ENCODE results near the gene PRR33. TPM values are rescaled to one million over a fixed set of nuclear protein-coding genes. Genes with fewer than 3 reads are reported as not detected.

Gene PRR33
- total and polyA plus RNA-seq, 10 of the 15 experiments (the other 5 are each of a cell fraction or from before 2014, with no cell fraction given), result 0.02 to 1.0 (median 0.38) TPM; not detected in 6

GRCh38 chr11:1846453-1846932 is 45.2 kb downstream of the PRR33 start (continued):
- TF ChIP-seq REST (IDR thresholded peaks at IDR 0.05; ENCODE audit: low read depth, low read length) (no peak), PAX5 (IDR thresholded peaks at IDR 0.05; ENCODE audit: borderline replicate concordance, low read depth, low read length) (no peak), NFIC (IDR thresholded peaks at IDR 0.05; ENCODE audit: low read depth, low read length) (no peak), E2F8 (IDR thresholded peaks at IDR 0.05; ENCODE audit: low read depth, partially characterized antibody) (no peak), NR2C1 (IDR thresholded peaks at IDR 0.05) (no peak)
